ENCODE measurements around the gene DHX30.
"Not testable (repeated sequence)": the region's sequence is repeated elsewhere in the genome, so short reads cannot be mapped to it uniquely, and the experiment has no call there.

DHX30 gene

DNA sequence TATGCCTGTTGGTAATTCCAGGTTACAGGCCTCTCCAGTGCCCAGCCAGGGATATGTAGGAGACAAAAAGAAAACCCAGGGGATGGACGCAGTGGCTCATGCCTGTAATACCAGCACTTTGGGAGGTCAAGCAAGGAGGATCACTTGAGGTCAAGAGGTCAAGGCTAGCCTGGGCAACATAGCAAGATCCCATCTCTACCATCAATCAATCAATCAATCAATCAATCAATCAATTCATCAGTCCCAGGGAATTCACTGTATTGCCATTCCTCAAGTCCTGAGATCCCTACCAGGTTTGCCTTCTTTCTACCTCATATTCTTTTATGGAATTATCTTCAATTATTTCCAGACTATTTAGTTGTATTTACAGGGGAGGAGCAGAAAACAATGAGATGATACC lies 82.2 kb downstream of the DHX30 start:
- DNase-seq: no peak

GRCh38 chr3:47887991-47888390 lies 85.1 kb downstream of the DHX30 start:
- not testable (repeated sequence) for DNase-seq

DNA sequence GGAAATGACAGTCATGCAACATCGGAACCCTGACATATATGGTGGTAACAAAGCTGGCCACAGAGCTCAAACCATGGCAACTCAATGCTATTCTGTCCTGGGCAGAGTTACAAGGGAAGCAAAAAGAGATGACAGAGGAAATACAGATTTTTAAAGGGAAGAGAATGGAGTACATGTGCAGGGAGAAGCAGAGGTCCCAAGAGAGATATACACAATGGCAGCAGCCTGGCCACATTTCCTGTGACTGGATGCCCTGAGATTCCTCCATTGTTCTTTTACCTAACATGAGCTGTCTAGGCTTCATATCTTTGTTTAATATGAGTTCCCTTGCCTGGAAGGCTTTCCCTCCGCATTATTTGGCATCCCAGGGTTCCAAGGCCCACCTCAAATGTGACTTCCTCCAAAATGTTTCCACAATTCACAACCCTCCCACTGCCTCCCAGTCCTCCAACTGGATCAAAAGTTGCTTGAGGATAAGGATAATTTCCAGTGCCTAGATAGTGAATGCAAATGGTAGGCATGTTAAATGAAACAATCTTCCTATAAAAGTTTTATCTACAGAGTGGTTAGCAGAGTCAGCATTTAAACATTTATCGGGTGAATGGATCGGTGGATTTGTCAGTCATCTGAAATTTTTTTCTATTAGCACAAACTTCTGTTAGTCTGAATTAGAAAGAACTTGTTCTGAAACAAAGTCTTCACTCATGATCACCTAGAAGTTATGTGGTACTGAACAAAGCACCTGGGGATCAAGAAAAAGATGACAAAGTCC lies 86.2 kb downstream of the DHX30 start:
- DNase-seq: no peak

- no peak for DNase-seq
These were observed 87.3 kb downstream of the DHX30 start for GRCh38 chr3:47890126-47890827.

GRCh38 chr3:47890828-47891612 lies 88.1 kb downstream of the DHX30 start:
- no peak for DNase-seq

GRCh38 chr3:47891613-47892005 lies 88.7 kb downstream of the DHX30 start:
- DNase-seq: no peak

- DNase-seq: no peak
These were observed 89.5 kb downstream of the DHX30 start for GRCh38 chr3:47892286-47893040.

DNA sequence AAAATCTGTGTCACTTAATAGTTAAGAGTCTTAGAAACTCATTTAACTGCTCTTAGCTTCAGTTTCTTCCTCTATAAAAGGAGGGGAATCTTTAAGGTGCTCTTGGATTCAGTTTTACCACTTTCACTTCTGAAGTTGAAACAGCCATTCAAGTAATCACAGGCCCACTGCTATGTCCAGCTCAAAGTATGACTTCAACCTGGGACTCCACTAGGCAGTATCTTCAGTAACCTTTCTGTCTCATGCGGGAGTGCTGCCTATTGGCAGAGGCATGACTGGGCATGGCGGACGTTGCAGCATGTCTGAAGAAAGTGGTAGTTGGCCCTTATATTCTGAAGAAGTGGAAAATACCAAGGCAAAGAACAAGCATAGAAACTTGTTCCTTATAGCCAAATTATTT lies 92.3 kb downstream of the DHX30 start:
- DNase-seq: no peak

GRCh38 chr3:47896736-47897135 lies 93.8 kb downstream of the DHX30 start:
- no peak for DNase-seq

DNA sequence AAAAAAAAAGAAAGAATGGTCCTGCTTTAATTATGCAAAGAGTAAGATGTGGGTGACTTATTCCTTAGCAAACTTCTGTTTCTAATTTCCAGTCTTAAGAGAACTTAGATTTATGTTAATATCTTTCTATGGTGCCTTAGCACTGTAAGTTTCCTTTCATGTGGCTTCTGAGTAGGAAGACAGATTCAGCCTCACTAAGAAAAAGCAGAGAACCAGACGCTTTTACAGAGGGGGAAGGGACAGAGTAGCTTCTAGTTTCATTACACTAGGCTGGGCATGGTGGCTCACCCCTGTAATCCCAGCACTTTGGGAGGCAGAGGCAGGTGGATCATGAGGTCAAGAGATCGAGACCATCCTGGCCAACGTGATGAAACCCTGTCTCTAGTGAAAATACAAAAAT lies 95.0 kb downstream of the DHX30 start:
- no peak for DNase-seq

DNA sequence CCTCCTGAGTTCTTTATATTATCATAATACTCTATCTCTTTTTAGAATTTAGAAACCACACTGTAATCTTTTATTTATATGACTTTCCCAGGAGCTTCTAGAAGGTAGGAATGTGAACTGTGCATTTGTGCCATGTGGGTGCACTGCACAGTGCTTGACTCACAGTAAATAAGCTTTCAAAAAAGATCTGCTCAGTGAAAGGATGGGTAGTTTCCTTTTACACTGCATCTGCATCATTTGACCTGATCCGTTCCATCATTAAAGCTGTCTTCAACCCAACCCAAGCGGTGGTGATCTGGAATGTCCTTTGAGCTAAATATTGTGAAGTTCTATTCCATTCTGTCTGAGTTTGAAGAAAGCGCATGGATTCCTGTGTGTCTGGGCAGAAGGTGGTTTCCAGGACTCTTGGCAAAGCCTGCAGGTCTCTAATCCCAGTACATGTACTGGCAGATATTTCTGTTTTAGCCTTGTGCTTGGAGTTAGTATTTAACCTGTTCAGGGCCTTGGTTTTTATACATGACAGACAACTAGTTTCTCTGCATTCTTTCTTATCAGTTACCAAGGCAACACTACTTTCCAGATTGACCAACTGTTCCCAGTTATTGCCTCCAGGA lies 96.7 kb downstream of the DHX30 start:
- DNase-seq: no peak
